ENCODE results near the gene OLFM1. TPM values are rescaled to one million over a fixed set of nuclear protein-coding genes. Genes with fewer than 3 reads are reported as not detected.

The OLFM1 gene
- total RNA-seq, 4 donors from 2014 or later = 13.5 to 32.8 (median 25.6) TPM

DNA sequence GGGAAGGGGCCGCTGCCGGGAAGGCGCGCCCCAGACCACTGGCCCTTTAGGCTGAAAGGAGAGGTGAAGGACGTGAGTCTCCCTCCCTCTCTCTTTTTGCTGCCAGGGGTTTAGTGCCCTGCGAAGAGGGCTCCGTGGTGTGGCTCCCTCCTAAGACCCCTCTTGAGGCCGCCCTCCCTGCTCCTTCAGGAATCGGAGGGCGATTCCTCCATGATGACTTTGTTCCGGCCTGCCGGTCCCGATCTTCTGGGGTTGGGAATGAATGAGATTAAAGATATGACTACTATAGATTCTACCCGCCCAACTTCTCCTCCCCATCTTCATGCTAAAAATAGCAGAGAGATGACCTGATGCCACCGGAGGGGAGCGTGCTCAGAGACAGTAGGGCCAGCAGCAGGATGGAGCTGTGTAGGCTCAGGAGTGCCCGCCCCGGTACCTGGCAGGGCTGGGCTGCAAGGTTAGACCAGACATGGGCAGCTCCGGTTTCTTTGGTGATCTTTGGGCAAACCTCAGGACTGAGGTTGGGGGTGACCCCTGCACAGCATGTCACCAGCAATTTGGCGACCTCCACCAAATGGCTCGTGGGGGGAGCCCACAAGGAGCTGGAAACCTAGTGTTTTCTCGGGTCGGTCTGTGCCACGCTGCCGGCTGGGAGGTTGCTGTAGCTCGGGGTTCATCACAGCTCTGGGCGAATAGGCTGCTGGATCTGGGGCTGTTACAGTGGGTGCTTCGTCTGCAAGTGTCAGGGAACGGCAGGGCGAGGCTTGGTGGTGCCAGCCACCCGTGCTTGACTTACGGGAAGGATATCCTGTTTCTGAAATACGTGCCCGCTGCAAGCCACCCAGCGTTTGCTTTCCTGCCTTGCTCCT lies 1.7 kb downstream of the OLFM1 start:
- Histone ChIP-seq H3K9me3 (no peaks in the 10 kb centered on the region), H3K4me1 (peaks cover 0 to 47% (median 23%) of the 10 kb centered on the region in 3 donors), H3K36me3 (peaks cover 0 to 21% of the 10 kb centered on the region in 2 donors), H3K4me3 (peak overlapping the region; percentile 18 to 60), H3K27ac (peak overlapping the region in 1 of 4 donors; percentile 65), H3K27me3 (peaks cover 38% of the 10 kb centered on the region)
- ATAC-seq = no peak
- WGBS, 2 donors (ENCODE audit: low coverage in 1 of 2) = 39 to 71% methylated on average over 5 to 10 of the region's 35 CpGs
- TF ChIP-seq POLR2AphosphoS5 (IDR thresholded peaks at IDR 0.05) (no peak), EP300 (IDR thresholded peaks at IDR 0.05) (no peak), POLR2A (IDR thresholded peaks at IDR 0.05) (no peak), CTCF (IDR thresholded peaks at IDR 0.05) (no peak)

DNA sequence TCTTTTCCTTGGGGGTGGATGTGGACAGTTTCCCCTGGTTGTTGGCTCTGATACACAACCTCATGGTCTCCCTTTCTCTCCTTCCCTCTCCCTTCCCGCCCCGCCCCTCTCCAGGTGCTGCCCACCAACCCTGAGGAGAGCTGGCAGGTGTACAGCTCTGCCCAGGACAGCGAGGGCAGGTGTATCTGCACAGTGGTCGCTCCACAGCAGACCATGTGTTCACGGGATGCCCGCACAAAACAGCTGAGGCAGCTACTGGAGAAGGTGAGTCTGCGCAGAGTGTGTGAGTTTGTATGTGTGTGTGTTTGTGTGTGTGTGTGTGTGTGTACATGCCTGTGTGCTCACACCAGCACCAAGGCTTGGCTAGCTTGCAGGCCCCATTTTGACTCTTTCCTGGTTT lies 2.6 kb downstream of the OLFM1 start:
- Histone ChIP-seq H3K4me1 (peaks cover 0 to 42% (median 23%) of the 10 kb centered on the region in 3 donors), H3K27ac (no peak overlapping the region), H3K9me3 (no peaks in the 10 kb centered on the region), H3K27me3 (peaks cover 38% of the 10 kb centered on the region), H3K36me3 (peaks cover 0 to 21% of the 10 kb centered on the region in 2 donors), H3K4me3 (no peak overlapping the region)
- TF ChIP-seq POLR2A (IDR thresholded peaks at IDR 0.05) (no peak), POLR2AphosphoS5 (IDR thresholded peaks at IDR 0.05) (no peak), EP300 (IDR thresholded peaks at IDR 0.05) (no peak), CTCF (IDR thresholded peaks at IDR 0.05) (no peak)
- no peak for ATAC-seq
- whole genome bisulfite sequencing, 2 donors (ENCODE audit: low coverage in 1 of 2) = 96 to 100% methylated on average over 1 to 4 of the region's 7 CpGs

DNA sequence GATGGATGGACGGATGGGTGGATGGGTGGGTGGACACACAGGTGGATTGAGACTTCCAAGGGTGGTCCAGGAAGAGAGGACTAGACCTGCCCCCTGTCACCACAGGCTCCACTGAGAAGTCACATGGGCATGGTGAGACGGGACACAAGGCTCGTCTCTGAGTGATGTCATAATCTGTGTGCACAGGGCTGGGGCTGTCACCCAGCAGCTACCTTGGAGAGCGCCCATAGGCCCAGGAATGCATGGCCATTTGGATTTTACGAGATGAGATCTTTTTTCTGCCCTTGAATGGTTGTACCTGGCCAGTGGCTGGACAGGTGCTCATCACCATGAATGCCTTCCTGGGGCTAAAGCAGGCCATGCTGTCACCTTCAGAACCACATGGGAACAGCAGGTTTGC lies 3.1 kb downstream of the OLFM1 start:
- no peak for TF ChIP-seq CTCF (IDR thresholded peaks at IDR 0.05)
- TF ChIP-seq POLR2A (IDR thresholded peaks at IDR 0.05) = no peak
- TF ChIP-seq EP300 (IDR thresholded peaks at IDR 0.05) = no peak
- no peak for TF ChIP-seq POLR2AphosphoS5 (IDR thresholded peaks at IDR 0.05)
- Histone ChIP-seq H3K4me1 (peaks cover 0 to 39% (median 23%) of the 10 kb centered on the region in 3 donors), H3K4me3 (no peak overlapping the region), H3K27ac (no peak overlapping the region), H3K9me3 (no peaks in the 10 kb centered on the region), H3K36me3 (peaks cover 0 to 21% of the 10 kb centered on the region in 2 donors), H3K27me3 (peaks cover 38% of the 10 kb centered on the region)
- WGBS, 2 donors (ENCODE audit: low coverage in 1 of 2) = 51 to 72% methylated on average over 3 of the region's 5 CpGs
- no peak for ATAC-seq

GRCh38 chr9:135091545-135091944 lies 4.1 kb downstream of the OLFM1 start:
- WGBS, 2 donors (ENCODE audit: low coverage in 1 of 2) = no CpG with 5 or more reads among the region's 1 CpG
- H3K36me3 ChIP-seq = peaks cover 0 to 31% of the 10 kb centered on the region in 2 donors

More at GRCh38 chr9:135091545-135091944, 4.1 kb downstream of the OLFM1 start:
- peaks cover 0 to 29% (median 14%) of the 10 kb centered on the region in 3 donors for H3K4me1 ChIP-seq
- H3K9me3 ChIP-seq = no peaks in the 10 kb centered on the region
- peaks cover 34% of the 10 kb centered on the region for H3K27me3 ChIP-seq
- H3K27ac ChIP-seq = no peak overlapping the region
- TF ChIP-seq EP300 (IDR thresholded peaks at IDR 0.05) (no peak), POLR2A (IDR thresholded peaks at IDR 0.05) (no peak), POLR2AphosphoS5 (IDR thresholded peaks at IDR 0.05) (no peak), CTCF (IDR thresholded peaks at IDR 0.05) (no peak)
- H3K4me3 ChIP-seq = no peak overlapping the region
- ATAC-seq = no peak
